Prostate gland (tissue), 2 donors: ENCODE results near the gene CEP41.

ENCODE experiments used
- CTCF ChIP-seq, 4 experiments: fragments of 200-600 bp in 2 of 4; fragments of 450-650 bp in 2 of 4; sonication (generic) in 2 of 4; IDR thresholded peaks; 1 replicate in 3 of 4; 2 replicates in 1 of 4; pipeline ENCODE4 v1.5.1; 2016 to 2019; ENCODE audit warnings: antibody characterized with exemption in 4 of 4, mild to moderate bottlenecking in 2 of 4, moderate library complexity in 2 of 4
- POLR2A ChIP-seq: fragments of 450-650 bp; IDR thresholded peaks from one replicate; pipeline ENCODE4 v1.6.1; 2016; ENCODE audit warnings: antibody characterized with exemption, mild to moderate bottlenecking
- POLR2AphosphoS5 ChIP-seq: sonication (generic); formaldehyde crosslinking; IDR thresholded peaks from one replicate; pipeline ENCODE4 v1.6.1; 2017; ENCODE audit warnings: antibody characterized with exemption

- TF ChIP-seq CTCF (IDR thresholded peaks at IDR 0.05) (no peak), POLR2AphosphoS5 (no peak), POLR2A (no peak)
These were observed 46.2 kb downstream of the CEP41 start for GRCh38 chr7:130394421-130395195.
